Parathyroid adenoma (tissue), 2 donors: ENCODE measurements around the gene MYO5B.

Source experiments
- H2AFZ ChIP-seq: fragments of 300-600 bp; sonication (generic); one replicate; pipeline ENCODE4 v1.7.0; 2017; ENCODE audit warnings: antibody characterized with exemption, mild to moderate bottlenecking
- H3K27ac ChIP-seq: fragments of 300-600 bp; sonication (generic); one replicate; pipeline ENCODE4 v1.7.0; 2017
- H3K27me3 ChIP-seq: fragments of 300-600 bp; sonication (generic); one replicate; pipeline ENCODE4 v1.7.0; 2017; ENCODE audit warnings: low read length; ENCODE audit not compliant: control insufficient read depth, insufficient read depth
- H3K36me3 ChIP-seq: fragments of 300-600 bp; sonication (generic); one replicate; pipeline ENCODE4 v1.7.0; 2017; ENCODE audit warnings: low read length; ENCODE audit not compliant: control insufficient read depth, insufficient read depth
- H3K4me1 ChIP-seq: fragments of 300-600 bp; sonication (generic); one replicate; pipeline ENCODE4 v1.7.0; 2017; ENCODE audit warnings: control low read depth
- H3K4me2 ChIP-seq: fragments of 300-600 bp; sonication (generic); one replicate; pipeline ENCODE4 v1.7.0; 2017; ENCODE audit warnings: low read length
- H3K4me3 ChIP-seq: fragments of 300-600 bp; sonication (generic); one replicate; pipeline ENCODE4 v1.7.0; 2017; ENCODE audit warnings: low read depth, low read length
- H3K79me2 ChIP-seq: fragments of 300-600 bp; sonication (generic); one replicate; pipeline ENCODE4 v1.7.0; 2017; ENCODE audit warnings: control low read depth
- H3K9ac ChIP-seq: fragments of 300-600 bp; sonication (generic); one replicate; pipeline ENCODE4 v1.7.0; 2017; ENCODE audit warnings: mild to moderate bottlenecking
- H3K9me3 ChIP-seq: fragments of 300-600 bp; sonication (generic); one replicate; pipeline ENCODE4 v1.7.0; 2017; ENCODE audit warnings: low read length; ENCODE audit not compliant: control insufficient read depth
- TF ChIP-seq, protein P1 (sequence below): fragments of 300-600 bp; sonication (generic); IDR thresholded peaks from one replicate; pipeline ENCODE4 v1.7.0; 2017; ENCODE audit warnings: antibody characterized with exemption, mild to moderate bottlenecking
- donor health status: primary hyperparathyroidism.

Gene MYO5B

DNA sequence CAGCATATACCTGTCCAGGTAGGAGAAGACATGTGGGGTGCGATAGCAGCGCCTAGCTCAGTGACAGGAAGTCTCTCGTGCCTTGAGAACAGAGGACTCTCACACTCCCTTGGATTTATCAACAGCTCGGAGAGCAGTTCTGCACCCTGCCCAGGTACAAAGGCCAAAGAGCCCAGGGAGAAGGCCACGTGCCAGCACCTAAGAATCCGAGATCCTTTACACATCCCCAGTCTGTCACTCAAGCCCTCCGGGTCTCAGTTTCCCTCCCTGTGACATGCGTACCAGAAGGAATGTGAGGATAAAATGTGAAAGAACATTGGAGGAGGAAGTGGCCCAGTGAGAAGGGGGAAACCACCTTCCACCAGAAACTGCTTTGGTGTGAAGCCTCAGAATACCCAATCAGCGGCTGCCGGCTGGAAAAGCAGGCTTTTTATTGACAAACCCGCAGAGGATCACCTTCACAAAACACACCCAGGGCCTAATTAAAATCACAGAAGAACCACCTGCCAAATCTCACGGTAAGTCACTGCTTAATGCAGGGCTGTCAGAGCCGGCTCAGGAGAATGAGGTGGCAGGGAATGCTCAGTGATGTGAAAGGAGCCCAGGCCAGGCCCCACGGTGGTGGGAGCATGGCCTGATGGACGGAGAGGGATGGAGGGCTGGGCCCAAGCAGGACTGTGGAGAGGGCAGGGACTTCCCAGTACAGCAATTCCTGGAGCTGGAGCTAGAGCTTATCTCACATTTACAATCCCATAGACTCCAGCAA is 66.3 kb downstream of the MYO5B start:
- Histone ChIP-seq H3K27ac (no peak overlapping the region), H3K27me3 (no peaks in the 10 kb centered on the region), H3K9ac (no peak overlapping the region), H3K4me3 (no peak overlapping the region), H3K36me3 (no peaks in the 10 kb centered on the region), H3K4me2 (no peak overlapping the region), H3K9me3 (no peaks in the 10 kb centered on the region), H3K4me1 (peaks cover 3% of the 10 kb centered on the region), H3K79me2 (peaks cover 40% of the 10 kb centered on the region), H2AFZ (no peak overlapping the region)
- TF ChIP-seq, protein P1, sequence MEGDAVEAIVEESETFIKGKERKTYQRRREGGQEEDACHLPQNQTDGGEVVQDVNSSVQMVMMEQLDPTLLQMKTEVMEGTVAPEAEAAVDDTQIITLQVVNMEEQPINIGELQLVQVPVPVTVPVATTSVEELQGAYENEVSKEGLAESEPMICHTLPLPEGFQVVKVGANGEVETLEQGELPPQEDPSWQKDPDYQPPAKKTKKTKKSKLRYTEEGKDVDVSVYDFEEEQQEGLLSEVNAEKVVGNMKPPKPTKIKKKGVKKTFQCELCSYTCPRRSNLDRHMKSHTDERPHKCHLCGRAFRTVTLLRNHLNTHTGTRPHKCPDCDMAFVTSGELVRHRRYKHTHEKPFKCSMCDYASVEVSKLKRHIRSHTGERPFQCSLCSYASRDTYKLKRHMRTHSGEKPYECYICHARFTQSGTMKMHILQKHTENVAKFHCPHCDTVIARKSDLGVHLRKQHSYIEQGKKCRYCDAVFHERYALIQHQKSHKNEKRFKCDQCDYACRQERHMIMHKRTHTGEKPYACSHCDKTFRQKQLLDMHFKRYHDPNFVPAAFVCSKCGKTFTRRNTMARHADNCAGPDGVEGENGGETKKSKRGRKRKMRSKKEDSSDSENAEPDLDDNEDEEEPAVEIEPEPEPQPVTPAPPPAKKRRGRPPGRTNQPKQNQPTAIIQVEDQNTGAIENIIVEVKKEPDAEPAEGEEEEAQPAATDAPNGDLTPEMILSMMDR: no peak

DNA sequence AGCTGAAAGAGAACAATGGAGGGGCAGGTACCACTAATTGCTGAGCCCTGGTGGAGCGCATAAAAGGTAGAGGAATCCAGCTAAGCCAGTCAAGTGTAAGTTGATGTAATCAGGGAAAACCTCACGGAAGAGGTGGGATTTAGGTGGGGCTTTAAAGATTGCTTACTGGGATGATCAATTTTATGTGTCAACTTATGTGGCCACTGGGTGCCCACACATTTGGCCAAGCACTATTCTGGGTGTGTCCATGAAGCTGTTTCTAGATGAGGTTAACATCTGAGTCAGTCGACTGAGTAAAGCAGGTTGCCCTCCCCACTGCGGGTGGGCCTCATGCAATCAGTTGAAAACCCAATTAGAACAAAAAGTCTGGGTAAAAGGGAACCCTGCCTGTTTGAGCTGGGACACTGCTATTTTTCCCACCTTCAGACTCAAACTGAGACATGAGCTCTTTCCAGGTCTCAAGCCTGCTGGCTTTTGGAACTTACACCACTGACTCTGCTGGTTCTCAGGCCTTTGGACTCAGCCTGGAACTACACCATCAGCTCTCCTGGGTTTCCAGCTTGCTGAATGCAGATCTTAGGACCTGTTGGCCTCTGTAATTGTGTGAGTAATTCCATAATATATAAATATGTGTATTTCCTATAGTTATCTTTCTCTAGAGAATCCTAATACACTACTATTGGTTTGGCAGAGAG is 67.3 kb downstream of the MYO5B start:
- no peaks in the 10 kb centered on the region for H3K36me3 ChIP-seq
- H3K79me2 ChIP-seq: peaks cover 43% of the 10 kb centered on the region
- no peak overlapping the region for H3K27ac ChIP-seq
- TF ChIP-seq, protein P1: no peak
- no peak overlapping the region for H2AFZ ChIP-seq
- no peaks in the 10 kb centered on the region for H3K27me3 ChIP-seq
- H3K9me3 ChIP-seq: no peaks in the 10 kb centered on the region
- H3K9ac ChIP-seq: no peak overlapping the region
- no peak overlapping the region for H3K4me3 ChIP-seq
- H3K4me2 ChIP-seq: no peak overlapping the region
- peaks cover 3% of the 10 kb centered on the region for H3K4me1 ChIP-seq

DNA sequence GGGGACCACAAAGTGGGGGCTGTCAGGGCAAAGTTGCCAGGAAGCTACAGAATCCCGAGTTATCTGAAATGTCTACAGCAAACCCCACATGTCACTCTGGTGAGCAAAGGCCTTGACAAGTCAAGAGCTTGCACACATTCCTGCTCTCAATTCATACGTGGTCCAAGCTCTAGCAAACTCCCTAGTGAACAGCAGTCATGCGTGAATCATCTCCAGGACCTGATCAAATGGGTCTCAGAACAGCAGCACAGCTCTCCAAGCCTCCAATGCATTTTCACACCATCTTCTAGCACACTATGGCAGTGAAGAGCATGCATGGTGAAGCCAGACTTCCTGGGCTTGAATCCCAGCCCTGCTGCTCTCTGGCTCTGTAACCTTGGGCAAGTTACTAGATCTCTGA is 68.5 kb downstream of the MYO5B start:
- Histone ChIP-seq H3K27me3 (no peaks in the 10 kb centered on the region), H3K4me1 (peaks cover 3% of the 10 kb centered on the region), H3K9ac (no peak overlapping the region), H3K79me2 (peaks cover 37% of the 10 kb centered on the region), H3K9me3 (no peaks in the 10 kb centered on the region), H3K4me2 (no peak overlapping the region), H3K27ac (no peak overlapping the region), H3K4me3 (no peak overlapping the region), H2AFZ (no peak overlapping the region), H3K36me3 (no peaks in the 10 kb centered on the region)
- TF ChIP-seq, protein P1: no peak

DNA sequence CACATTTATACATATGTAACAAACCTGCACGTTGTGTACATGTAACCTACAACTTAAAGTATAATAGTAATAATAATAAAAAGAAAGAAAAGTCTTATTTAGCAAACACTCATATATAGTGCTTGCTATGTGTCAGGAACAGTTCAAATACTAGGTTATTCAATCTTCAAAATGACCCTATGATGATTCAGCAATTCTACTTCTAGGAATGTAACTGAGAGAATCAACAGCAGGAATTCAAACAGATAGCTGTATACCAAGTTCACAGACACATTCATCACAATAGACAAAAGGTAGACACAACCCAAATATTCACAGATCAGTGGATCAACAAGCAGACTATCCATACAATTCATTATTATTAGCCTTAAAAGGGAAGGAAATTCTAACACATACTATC is 69.5 kb downstream of the MYO5B start:
- peaks cover 35% of the 10 kb centered on the region for H3K79me2 ChIP-seq
- TF ChIP-seq, protein P1: no peak
- H3K4me3 ChIP-seq: no peak overlapping the region
- H3K36me3 ChIP-seq: no peaks in the 10 kb centered on the region
- no peak overlapping the region for H3K27ac ChIP-seq
- peaks cover 3% of the 10 kb centered on the region for H3K4me1 ChIP-seq
- H2AFZ ChIP-seq: no peak overlapping the region
- no peaks in the 10 kb centered on the region for H3K27me3 ChIP-seq
- no peaks in the 10 kb centered on the region for H3K9me3 ChIP-seq
- no peak overlapping the region for H3K4me2 ChIP-seq
- H3K9ac ChIP-seq: no peak overlapping the region
